ENCODE data around the gene CERS6.

CERS6 gene

DNA sequence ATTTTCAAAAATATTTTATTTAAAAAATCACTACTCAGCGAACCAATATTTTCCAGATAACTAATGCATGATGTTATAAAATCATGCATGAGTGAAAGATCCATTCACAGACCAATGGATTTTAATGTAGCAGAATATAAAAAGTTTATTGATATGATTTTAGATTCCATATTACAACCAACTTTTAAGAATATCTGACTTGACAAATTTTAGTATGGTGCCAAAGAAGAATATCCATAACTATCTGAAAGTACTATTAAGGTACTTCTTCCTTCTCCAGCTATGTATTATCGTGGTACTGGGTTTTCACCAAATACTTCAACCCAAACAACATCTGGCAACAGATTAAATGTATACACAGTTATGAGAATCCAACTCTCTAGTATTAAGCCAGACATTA lies 246.5 kb downstream of the CERS6 start:
- DNase-seq (ENCODE audit: low read depth) = no peak

- DNase-seq (ENCODE audit: low read depth) = no peak
These were observed 247.9 kb downstream of the CERS6 start for GRCh38 chr2:168703926-168704325.

DNA sequence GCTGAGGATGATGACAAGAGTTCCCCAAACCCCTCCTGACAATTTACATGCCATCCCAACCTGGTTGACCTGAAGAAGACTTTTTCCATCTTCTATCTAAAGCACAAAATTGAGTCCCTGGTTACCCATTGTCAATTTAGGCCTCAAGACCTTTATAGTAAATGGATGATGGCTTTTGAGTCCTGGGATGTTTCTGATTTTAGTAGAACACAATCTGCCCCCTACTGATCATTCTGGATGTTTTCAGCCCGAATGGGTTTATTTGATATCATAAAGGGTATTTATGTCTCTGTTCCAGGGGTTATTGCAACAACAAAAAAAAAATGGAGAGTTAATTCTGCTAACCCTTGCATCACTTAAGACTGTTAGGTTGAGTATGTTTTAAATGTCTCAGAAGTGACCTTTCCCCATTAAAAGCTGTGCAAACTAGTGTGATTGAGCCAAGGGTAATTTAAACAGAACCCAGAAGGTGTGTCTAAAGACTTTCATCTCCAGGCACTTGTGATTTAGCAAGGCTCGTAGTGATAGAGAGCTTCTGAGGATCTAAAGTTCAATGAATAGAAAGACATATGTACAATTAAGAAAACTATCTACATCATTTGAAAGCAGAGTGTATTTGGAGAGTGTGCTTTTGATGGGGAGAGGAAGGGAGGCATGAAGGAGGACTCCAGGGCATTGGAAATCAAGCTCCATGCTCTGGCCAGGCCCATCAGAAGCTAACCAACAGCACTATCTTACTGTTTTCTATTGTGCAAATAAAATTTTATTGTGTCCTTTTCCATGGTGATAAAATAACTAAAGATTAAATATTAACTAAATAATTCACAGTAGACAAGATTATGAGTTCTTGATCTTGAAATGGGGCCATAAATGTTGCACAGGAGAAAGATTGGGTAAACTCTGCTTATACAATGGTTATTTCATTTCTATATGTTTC lies 249.7 kb downstream of the CERS6 start:
- DNase-seq (ENCODE audit: low read depth) = no peak

GRCh38 chr2:168706806-168707205 lies 250.7 kb downstream of the CERS6 start:
- no peak for DNase-seq (ENCODE audit: low read depth)

GRCh38 chr2:168708080-168708479 lies 252.0 kb downstream of the CERS6 start:
- no peak for DNase-seq (ENCODE audit: low read depth)

DNA sequence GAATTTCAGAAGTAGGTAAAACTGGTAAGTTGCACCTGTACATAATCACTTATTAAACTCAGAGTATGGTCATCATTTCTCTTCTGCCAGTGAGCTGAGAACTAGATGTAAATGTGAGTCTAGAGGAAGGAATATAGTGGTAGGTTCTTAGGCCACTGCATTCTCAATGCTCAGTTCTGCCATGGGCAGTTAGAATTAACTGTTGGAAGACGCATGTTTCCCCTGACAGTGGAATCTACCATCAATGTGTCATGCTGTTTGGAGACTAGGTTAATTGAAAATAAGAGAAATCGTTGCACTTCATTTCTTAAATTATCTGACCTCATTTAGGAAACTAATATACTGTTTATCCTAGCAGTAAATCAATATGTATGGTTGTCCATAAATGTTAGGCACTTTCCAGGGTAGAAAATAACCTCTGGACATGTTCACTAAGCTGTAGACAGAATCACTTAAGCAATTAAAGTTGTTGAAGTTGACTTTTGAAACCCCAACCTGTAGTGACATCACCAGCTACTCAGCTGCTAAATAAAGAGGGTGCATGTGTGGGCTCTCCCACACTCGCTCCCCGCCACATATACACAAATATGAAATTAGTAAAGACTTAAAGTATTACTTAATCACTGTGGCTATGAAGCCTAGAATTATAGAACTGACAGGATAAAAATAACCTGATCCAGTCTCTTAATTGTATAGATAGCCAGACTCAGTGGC lies 254.8 kb downstream of the CERS6 start:
- DNase-seq (ENCODE audit: low read depth) = no peak

- DNase-seq (ENCODE audit: low read depth) = no peak
These were observed 256.0 kb downstream of the CERS6 start for GRCh38 chr2:168712053-168712452.

DNA sequence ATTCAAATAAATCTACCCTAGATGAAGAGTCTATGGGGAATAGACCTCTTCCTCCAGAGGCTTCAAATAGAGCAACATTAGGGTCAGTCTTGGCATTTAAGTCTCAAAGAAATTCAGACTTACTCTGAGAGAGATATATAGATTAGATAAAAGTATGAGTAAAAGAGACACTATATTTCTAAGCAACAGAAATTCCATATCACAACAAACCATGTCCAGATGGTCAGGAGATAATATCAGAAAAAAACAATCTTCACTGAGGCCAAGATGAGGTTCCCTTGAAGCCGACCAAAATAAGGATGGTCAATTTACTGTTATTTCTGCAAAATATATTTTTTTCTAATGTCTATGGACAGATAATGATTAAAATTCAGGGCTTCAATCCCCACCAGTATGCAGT lies 257.3 kb downstream of the CERS6 start:
- DNase-seq (ENCODE audit: low read depth) = no peak

DNA sequence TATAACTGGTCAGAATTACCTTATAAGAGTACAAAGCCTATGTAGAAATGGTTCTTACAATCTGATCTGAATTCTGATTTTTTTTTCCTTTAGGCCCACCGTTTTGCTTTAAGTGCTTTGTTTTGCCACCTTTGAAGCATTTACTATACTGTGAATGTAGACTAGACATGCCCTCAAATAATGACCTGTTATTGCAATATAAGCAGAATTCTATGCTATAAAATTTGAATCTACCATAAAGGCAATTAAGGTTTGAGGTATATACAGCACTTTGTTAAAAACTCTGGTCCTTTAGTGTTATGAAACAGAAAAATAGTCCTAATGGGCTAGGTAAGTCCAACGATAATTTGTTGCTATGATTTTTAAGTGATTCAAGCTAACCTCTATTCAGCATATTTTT lies 259.8 kb downstream of the CERS6 start:
- no peak for DNase-seq (ENCODE audit: low read depth)

DNA sequence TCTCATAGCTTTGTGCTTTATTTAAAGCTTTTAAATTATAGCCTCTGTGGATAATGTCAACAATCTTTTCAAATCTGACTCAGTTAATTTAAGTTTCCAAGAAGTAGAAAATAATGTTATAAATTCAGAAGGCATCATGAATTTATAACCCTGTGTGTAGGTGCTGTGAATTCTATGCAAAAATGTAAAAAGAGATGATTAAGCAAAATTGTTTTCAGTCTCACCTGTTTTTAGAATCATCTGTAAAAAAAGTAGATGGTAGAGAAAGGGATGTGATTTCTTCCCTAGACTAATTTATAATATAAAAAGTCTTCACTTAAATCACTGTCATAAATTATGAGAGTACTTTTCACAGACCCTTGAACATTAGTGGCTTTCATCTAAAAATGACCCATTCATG lies 260.8 kb downstream of the CERS6 start:
- no peak for DNase-seq (ENCODE audit: low read depth)

DNA sequence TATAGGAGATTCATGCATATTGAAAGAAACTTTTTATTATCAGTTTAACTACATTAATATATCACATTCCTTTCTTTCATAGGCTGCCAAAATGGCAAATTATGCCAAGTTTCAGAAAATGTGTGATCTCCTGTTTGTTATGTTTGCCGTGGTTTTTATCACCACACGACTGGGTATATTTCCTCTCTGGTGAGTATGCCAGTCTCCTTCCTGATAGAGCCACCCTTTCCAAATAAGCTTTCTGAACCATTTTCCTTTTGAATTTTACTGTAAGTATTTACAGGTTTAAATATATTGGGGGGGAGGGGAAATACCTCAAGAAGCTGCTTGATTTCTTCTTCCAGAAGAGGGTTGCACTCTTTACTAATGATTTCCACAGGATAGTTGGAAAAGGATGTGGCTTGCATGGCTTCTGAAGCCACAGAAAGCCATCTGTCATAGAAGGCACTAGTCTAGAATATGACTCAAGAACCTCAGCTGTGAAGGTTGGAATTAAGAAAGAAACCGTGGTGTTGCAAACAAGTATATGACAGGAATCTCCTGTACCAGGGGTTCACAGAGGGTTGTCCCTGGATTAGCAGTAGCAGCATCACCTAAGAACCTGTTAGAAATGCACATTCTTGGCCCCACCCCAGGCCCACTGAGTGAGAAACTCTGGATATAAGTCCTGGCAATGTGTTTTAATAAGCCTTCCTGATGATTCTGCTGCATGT lies 261.9 kb downstream of the CERS6 start:
- no peak for DNase-seq (ENCODE audit: low read depth)

- DNase-seq (ENCODE audit: low read depth) = no peak
These were observed 262.6 kb downstream of the CERS6 start for GRCh38 chr2:168718622-168719021.

- DNase-seq (ENCODE audit: low read depth) = no peak
These were observed 263.4 kb downstream of the CERS6 start for GRCh38 chr2:168719446-168719845.

DNA sequence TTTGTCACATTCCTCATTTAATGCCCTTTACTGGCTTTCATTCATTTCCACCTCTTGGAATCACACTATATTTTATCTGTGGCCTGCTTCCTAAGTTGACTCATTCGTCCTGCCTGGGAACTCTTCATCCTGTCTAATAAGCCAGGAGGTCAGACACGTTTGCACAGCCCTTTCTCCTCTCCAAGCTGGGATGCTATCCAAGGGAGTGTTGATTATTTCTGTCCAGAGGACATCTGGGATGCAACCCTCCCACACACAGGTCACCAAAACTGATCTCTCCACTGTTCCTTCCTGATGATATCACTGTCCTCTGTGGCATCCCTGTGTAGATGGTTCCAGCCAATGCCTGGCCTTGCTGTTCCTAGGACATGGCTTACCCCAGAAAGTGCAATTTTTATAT lies 266.5 kb downstream of the CERS6 start:
- DNase-seq (ENCODE audit: low read depth) = no peak

DNA sequence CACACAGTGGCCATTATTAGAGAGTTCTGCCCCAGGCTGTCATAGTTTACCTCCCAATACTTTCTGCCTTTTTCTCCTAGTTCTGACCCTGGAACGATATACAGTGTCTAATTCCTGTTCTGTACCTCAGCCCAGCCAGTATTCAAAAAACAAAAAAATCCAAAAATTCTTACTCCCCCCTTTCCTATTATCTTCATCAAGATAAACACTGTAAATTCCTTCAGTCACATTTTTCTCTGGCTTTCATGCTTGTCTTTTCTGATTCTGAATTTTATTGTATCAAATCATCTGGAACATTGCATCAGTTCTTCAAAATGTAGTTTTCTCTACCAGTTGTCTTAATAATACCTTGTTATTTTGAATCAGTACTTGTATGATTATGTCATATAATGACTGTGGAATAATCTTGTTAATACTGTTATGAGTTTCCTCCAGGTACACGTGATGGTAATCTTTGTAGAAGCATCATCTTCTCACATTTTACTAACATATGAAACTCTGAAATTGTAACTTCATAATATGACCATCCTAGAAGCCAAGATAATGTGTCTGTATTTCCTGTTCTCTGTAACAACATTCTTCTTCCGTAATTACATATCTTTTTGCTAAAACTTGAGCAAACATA lies 267.3 kb downstream of the CERS6 start:
- no peak for DNase-seq (ENCODE audit: low read depth)

DNA sequence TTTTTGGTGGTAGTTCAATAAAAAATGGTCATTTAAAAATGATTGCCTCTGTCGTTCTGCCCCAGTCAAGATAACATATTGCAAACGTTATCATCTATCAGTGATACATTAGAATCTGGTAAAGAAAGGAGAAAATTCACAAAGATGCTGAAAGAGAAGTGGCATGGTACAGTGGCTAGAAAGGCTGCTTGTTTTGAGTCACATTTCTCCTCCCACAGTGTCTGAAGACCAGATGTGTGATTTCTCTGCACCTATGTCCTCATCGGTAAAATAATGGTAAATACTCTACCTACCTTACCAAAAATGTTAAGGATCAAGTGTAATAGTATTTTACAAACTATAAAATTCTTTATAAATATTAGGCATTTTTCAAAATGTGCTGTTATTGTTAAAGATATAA lies 270.3 kb downstream of the CERS6 start:
- DNase-seq (ENCODE audit: low read depth) = no peak

DNA sequence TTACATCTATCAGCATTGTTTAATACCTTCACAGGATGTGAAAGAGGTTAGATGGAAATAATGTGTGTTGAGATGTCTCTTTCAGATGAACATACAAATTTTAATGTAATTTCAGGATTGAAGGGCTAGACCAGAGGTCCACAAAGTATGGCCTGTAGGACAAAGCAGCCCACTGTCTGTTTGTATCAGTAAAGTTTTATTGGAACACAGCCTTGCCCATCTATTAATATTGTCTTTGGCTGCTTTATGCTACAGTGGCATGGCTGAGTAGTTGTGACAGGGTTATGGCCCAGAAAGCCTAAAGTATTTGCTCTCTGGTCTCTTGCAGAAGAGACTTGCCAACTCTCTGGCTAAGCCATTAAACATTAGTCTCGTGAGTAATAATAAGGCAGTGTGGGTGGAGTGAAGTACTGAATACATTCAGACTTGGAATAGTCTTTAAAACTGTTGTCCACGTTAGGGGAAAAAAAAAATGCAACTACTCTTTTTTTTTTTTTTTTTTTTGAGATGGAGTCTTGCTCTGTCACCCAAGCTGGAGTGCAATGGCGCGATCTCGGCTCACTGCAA lies 271.9 kb downstream of the CERS6 start:
- DNase-seq (ENCODE audit: low read depth) = no peak

DNA sequence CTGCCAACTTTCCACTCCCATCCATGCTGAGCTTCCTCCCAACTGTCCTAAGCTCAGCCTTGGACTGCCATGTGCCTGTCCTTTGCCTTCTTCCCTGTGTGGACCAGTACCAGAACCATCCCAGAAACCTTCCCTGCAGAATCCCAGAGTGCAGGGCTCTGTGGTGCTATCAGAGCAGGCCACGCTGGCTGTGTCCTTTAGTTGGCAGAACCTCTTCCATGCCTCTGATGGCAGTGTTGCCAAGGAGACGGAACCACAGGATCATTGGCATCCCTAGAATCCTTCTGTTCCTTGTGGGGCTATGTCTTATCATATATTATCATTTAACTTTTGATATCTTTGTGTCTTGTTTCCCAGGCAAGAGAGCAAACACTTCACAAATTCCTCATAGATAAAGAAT lies 273.4 kb downstream of the CERS6 start:
- no peak for DNase-seq (ENCODE audit: low read depth)

DNA sequence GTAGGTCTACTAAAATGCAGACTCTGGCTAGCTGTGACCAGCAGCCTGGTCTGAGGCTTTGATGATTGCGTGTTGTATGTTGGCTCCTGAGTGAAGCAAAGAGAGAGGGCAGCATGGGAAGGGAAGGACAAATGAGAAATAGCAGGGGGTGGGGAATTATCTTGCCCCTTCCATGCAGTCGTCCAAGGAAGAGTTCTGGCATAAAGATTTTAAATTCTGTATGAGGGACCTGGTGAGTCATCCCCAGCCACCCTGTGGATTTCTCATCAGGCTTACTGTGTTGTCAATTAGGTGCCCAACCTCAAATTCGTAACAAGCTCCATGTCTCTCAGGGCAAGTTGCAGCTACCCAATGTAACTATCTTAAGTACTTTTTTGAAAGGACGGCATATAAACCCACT lies 274.3 kb downstream of the CERS6 start:
- DNase-seq (ENCODE audit: low read depth) = no peak

DNA sequence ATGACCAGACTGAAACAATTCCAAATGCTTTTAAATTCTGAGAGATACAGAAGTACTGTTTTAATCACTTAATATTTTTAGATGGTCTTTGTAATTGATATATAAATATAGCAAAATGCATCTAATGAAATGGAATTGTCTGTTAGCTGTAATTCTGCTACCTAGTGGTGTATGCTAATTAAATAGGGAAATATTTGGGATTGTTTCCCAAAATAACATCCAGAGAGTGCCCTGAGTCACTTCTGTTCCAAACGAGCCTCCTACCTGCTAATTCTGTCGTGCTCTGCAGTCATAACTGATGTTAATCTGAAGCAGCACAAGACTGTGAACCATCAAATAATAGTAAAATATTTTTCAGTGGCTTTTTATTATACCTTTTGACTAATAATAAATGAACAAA lies 274.9 kb downstream of the CERS6 start:
- DNase-seq (ENCODE audit: low read depth) = no peak

DNA sequence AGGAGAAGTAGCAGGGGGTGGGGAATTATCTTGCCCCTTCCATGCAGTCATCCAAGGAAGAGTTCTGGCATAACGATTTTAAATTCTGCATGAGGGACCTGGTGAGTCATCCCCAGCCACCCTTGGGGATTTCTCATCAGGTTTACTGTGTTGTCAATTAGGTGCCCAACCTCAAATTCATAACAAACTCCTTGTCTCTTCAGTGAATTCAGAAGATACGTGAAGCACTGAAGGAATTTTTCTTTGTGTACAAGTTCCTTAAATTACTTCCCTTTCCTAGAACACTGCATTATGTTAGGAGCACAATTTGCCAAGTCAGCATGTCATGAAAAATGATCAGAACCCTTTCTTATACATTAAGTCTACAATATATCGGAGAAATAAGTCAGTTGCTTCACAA lies 275.5 kb downstream of the CERS6 start:
- DNase-seq (ENCODE audit: low read depth) = no peak

DNA sequence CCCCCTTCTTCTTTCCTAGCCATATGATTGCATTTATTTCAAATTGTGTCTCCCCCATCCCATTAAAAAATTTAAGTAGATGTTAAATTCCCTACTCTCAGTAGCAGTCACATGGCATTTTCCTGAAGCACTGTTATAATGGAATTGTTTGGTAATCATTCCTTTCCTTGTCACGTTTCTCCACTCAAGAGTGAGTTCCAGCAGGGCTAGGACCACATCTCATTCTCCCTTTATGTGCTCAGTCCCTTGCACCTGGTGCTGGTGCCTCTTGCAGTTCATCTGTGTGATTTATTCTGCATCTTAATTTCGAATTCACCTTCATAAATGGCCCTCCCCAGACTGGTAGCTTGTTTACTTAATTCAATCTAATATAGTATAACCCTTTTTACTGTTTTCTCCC lies 276.0 kb downstream of the CERS6 start:
- DNase-seq (ENCODE audit: low read depth) = no peak
